Neural cell (in vitro differentiated cells): ENCODE data around the gene MRPL37. TPM values are rescaled to one million over a fixed set of nuclear protein-coding genes. Genes with fewer than 3 reads are reported as not detected.
"Not testable (repeated sequence)": the region's sequence is repeated elsewhere in the genome, so short reads cannot be mapped to it uniquely, and the experiment has no call there.

Source experiments
- H2AFZ ChIP-seq: fragments of 200-600, 300-800 bp; sonication (generic), shearing (Covaris generic); 2 replicates; pipeline ENCODE4 v1.6.0; 2014; ENCODE audit warnings: low read depth, mild to moderate bottlenecking, antibody characterized with exemption, low read length, moderate library complexity
- H3F3A ChIP-seq: fragments of 200-600 bp; shearing (Covaris generic); 2 replicates; pipeline ENCODE4 v1.6.1; 2016; ENCODE audit warnings: mild to moderate bottlenecking, moderate library complexity, mixed read lengths, antibody characterized with exemption, low read length; ENCODE audit not compliant: insufficient read depth, poor library complexity, severe bottlenecking
- H3K27ac ChIP-seq: fragments of 200-600, 300-800 bp; sonication (generic), shearing (Covaris generic); 2 replicates; pipeline ENCODE4 v1.5.1; 2014; ENCODE audit warnings: mild to moderate bottlenecking, low read length, moderate library complexity
- H3K27me3 ChIP-seq: fragments of 300-800, 200-600 bp; sonication (generic), shearing (Covaris generic); 2 replicates; pipeline ENCODE4 v1.6.0; 2014; ENCODE audit warnings: mild to moderate bottlenecking, low read depth, low read length, moderate library complexity; ENCODE audit not compliant: insufficient read depth
- H3K36me3 ChIP-seq: fragments of 300-800, 200-600 bp; sonication (generic), shearing (Covaris generic); 2 replicates; pipeline ENCODE4 v1.5.1; 2014; ENCODE audit warnings: mild to moderate bottlenecking, antibody characterized with exemption, low read length, moderate library complexity; ENCODE audit not compliant: insufficient read depth
- H3K4me2 ChIP-seq: fragments of 300-800, 200-600 bp; sonication (generic), shearing (Covaris generic); 2 replicates; pipeline ENCODE4 v1.6.0; 2014; ENCODE audit warnings: mild to moderate bottlenecking, low read length
- H3K4me3 ChIP-seq: fragments of 300-800, 200-600 bp; sonication (generic), shearing (Covaris generic); 2 replicates; pipeline ENCODE4 v1.5.1; 2014; ENCODE audit warnings: mild to moderate bottlenecking, low read length, moderate library complexity
- H3K79me2 ChIP-seq: fragments of 200-600 bp; shearing (Covaris generic); replicated peaks from 2 replicates; pipeline ENCODE4 v1.6.0; 2014; ENCODE audit warnings: mild to moderate bottlenecking, low read length, moderate library complexity; ENCODE audit not compliant: insufficient read depth
- H3K9ac ChIP-seq: fragments of 300-800, 200-600 bp; sonication (generic), shearing (Covaris generic); 2 replicates; pipeline ENCODE4 v1.6.1; 2016; ENCODE audit warnings: mild to moderate bottlenecking, low read length, mixed read lengths
- H3K9me2 ChIP-seq: fragments of 200-600 bp; shearing (Covaris generic); 2 replicates; pipeline ENCODE4 v1.6.1; 2016; ENCODE audit warnings: mild to moderate bottlenecking, low read length, mixed read lengths; ENCODE audit not compliant: insufficient read depth
- H3K9me3 ChIP-seq: fragments of 200-600, 300-800 bp; sonication (generic), shearing (Covaris generic); 2 replicates; pipeline ENCODE4 v1.6.1; 2016; ENCODE audit warnings: mild to moderate bottlenecking, mixed run types, low read length, moderate library complexity, mixed read lengths
- H4K20me1 ChIP-seq: fragments of 200-600 bp; shearing (Covaris generic); 2 replicates; pipeline ENCODE4 v1.6.1; 2016; ENCODE audit warnings: mild to moderate bottlenecking, mixed run types; ENCODE audit not compliant: insufficient read depth
- EP300 ChIP-seq: fragments of 450-650 bp; conservative IDR thresholded peaks from 2 replicates; pipeline ENCODE4 v1.6.1; 2014; ENCODE audit warnings: antibody characterized with exemption, mild to moderate bottlenecking, moderate library complexity; ENCODE audit not compliant: poor library complexity, severe bottlenecking
- EZH2 ChIP-seq: fragments of 200-600, 300-800 bp; shearing (Covaris generic), sonication (generic); IDR thresholded peaks from 2 replicates; pipeline ENCODE4 v1.6.1; 2014; ENCODE audit warnings: antibody characterized with exemption, low read length, borderline replicate concordance, mild to moderate bottlenecking; ENCODE audit not compliant: insufficient read depth, poor library complexity, severe bottlenecking
- MXI1 ChIP-seq: fragments of 450-650 bp; conservative IDR thresholded peaks from 2 replicates; pipeline ENCODE4 v1.6.1; 2014; ENCODE audit warnings: antibody characterized with exemption, mild to moderate bottlenecking; ENCODE audit not compliant: poor library complexity, severe bottlenecking
- POLR2AphosphoS5 ChIP-seq: IDR thresholded peaks from 2 replicates; pipeline ENCODE4 v1.6.1; 2012
- RAD21 ChIP-seq: fragments of 450-650 bp; conservative IDR thresholded peaks from 2 replicates; pipeline ENCODE4 v1.6.1; 2014; ENCODE audit warnings: antibody characterized with exemption, mild to moderate bottlenecking, moderate library complexity
- REST ChIP-seq: IDR thresholded peaks from 2 replicates; pipeline ENCODE4 v1.6.1; 2012; ENCODE audit warnings: borderline replicate concordance
- SMC3 ChIP-seq: fragments of 450-650 bp; conservative IDR thresholded peaks from 2 replicates; pipeline ENCODE4 v1.6.1; 2014; ENCODE audit warnings: antibody characterized with exemption, mild to moderate bottlenecking, moderate library complexity; ENCODE audit not compliant: poor library complexity
- polyA plus RNA-seq: library from polyadenylated mRNA; depleted of rRNA; stranded (reverse); fragments of >200 nt; gene quantifications from 2 replicates; pipeline ENCODE4 v1.2.3, GENCODE V29; 2014
- TF ChIP-seq, protein P1 (sequence below): fragments of 450-650 bp; IDR thresholded peaks from 2 replicates; pipeline ENCODE4 v1.5.1; 2014; ENCODE audit warnings: antibody characterized with exemption, mild to moderate bottlenecking, moderate library complexity; ENCODE audit not compliant: poor library complexity, severe bottlenecking

The MRPL37 gene
- polyA plus RNA-seq, 1 donor from 2014 or later: 24.3 TPM

GRCh38 chr1:54204199-54204598 lies 4.2 kb downstream of the MRPL37 start:
- Histone ChIP-seq H2AFZ (no peak overlapping the region), H3K9me2 (no peaks in the 10 kb centered on the region), H3K4me3 (no peak overlapping the region), H3K79me2 (peaks cover 25% of the 10 kb centered on the region), H3K36me3 (no peaks in the 10 kb centered on the region), H3K27me3 (no peaks in the 10 kb centered on the region), H3K9ac (no peak overlapping the region), H3F3A (no peaks in the 10 kb centered on the region), H3K9me3 (no peaks in the 10 kb centered on the region), H3K4me2 (no peak overlapping the region), H3K27ac (no peak overlapping the region), H4K20me1 (no peaks in the 10 kb centered on the region)
- TF ChIP-seq REST: no peak
- TF ChIP-seq RAD21: no peak
- TF ChIP-seq MXI1: no peak
- no peak for TF ChIP-seq POLR2AphosphoS5
- TF ChIP-seq EZH2: no peak

DNA sequence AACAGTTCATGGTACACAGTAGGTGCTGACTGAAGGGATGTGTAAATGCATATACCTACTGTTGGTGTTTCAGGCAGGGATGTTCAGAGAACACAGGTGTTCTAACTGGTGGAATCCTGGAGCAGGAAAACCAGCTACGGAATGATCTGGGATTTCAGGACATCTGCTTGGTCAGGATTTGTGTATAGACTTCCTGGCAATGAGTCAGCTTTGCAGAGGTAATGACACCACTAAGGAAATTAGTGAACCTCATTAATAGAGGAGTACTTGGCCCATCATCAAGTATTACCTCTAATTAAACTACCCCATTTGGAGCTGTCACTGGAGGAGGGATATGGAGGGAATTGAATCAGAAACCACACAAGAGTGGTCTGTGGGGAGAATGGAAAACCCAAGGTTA lies 7.3 kb downstream of the MRPL37 start:
- no peaks in the 10 kb centered on the region for H3K9me2 ChIP-seq
- H3K9me3 ChIP-seq: no peaks in the 10 kb centered on the region
- H3K4me2 ChIP-seq: no peak overlapping the region
- TF ChIP-seq, protein P1, sequence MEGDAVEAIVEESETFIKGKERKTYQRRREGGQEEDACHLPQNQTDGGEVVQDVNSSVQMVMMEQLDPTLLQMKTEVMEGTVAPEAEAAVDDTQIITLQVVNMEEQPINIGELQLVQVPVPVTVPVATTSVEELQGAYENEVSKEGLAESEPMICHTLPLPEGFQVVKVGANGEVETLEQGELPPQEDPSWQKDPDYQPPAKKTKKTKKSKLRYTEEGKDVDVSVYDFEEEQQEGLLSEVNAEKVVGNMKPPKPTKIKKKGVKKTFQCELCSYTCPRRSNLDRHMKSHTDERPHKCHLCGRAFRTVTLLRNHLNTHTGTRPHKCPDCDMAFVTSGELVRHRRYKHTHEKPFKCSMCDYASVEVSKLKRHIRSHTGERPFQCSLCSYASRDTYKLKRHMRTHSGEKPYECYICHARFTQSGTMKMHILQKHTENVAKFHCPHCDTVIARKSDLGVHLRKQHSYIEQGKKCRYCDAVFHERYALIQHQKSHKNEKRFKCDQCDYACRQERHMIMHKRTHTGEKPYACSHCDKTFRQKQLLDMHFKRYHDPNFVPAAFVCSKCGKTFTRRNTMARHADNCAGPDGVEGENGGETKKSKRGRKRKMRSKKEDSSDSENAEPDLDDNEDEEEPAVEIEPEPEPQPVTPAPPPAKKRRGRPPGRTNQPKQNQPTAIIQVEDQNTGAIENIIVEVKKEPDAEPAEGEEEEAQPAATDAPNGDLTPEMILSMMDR: no peak
- TF ChIP-seq SMC3: no peak
- TF ChIP-seq EZH2: no peak
- TF ChIP-seq RAD21: no peak
- no peak for TF ChIP-seq MXI1
- TF ChIP-seq EP300: no peak
- no peaks in the 10 kb centered on the region for H3F3A ChIP-seq
- no peak overlapping the region for H3K4me3 ChIP-seq
- no peak overlapping the region for H3K27ac ChIP-seq
- no peaks in the 10 kb centered on the region for H3K36me3 ChIP-seq
- no peaks in the 10 kb centered on the region for H4K20me1 ChIP-seq
- no peaks in the 10 kb centered on the region for H3K27me3 ChIP-seq
- H3K9ac ChIP-seq: no peak overlapping the region
- H3K79me2 ChIP-seq: peaks cover 6% of the 10 kb centered on the region
- no peak overlapping the region for H2AFZ ChIP-seq

- H3K4me2 ChIP-seq, H3K79me2 ChIP-seq, H3K27me3 ChIP-seq, H4K20me1 ChIP-seq, H3K9ac ChIP-seq, H3K4me3 ChIP-seq, H2AFZ ChIP-seq, H3F3A ChIP-seq, H3K36me3 ChIP-seq, H3K27ac ChIP-seq, H3K9me3 ChIP-seq, H3K9me2 ChIP-seq: not testable (repeated sequence)
Observed at GRCh38 chr1:54207896-54208295, 7.9 kb downstream of the MRPL37 start.
